Neuron (in vitro differentiated cells): ENCODE measurements around the gene TSKU.
"Not testable (repeated sequence)": the region's sequence is repeated elsewhere in the genome, so short reads cannot be mapped to it uniquely, and the experiment has no call there.

ENCODE experiments used
- H2AFZ ChIP-seq: one replicate; pipeline ENCODE4 v1.6.1; 2013; ENCODE audit warnings: low read depth, mild to moderate bottlenecking, inconsistent platforms, low read length, moderate library complexity
- H3K27me3 ChIP-seq: one replicate; pipeline ENCODE4 v1.6.1; 2013; ENCODE audit warnings: low read length; ENCODE audit not compliant: insufficient read depth
- H3K36me3 ChIP-seq: one replicate; pipeline ENCODE4 v1.6.1; 2013; ENCODE audit warnings: low read length; ENCODE audit not compliant: insufficient read depth
- H3K4me1 ChIP-seq: one replicate; pipeline ENCODE4 v1.6.1; 2013; ENCODE audit warnings: low read length; ENCODE audit not compliant: insufficient read depth
- H3K4me3 ChIP-seq: 2 replicates; pipeline ENCODE4 v1.5.1; 2013; ENCODE audit warnings: mild to moderate bottlenecking, low read length, moderate library complexity
- H3K9me3 ChIP-seq: one replicate; pipeline ENCODE4 v1.6.1; 2013; ENCODE audit warnings: low read length

The TSKU gene, protein sequence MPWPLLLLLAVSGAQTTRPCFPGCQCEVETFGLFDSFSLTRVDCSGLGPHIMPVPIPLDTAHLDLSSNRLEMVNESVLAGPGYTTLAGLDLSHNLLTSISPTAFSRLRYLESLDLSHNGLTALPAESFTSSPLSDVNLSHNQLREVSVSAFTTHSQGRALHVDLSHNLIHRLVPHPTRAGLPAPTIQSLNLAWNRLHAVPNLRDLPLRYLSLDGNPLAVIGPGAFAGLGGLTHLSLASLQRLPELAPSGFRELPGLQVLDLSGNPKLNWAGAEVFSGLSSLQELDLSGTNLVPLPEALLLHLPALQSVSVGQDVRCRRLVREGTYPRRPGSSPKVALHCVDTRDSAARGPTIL

DNA sequence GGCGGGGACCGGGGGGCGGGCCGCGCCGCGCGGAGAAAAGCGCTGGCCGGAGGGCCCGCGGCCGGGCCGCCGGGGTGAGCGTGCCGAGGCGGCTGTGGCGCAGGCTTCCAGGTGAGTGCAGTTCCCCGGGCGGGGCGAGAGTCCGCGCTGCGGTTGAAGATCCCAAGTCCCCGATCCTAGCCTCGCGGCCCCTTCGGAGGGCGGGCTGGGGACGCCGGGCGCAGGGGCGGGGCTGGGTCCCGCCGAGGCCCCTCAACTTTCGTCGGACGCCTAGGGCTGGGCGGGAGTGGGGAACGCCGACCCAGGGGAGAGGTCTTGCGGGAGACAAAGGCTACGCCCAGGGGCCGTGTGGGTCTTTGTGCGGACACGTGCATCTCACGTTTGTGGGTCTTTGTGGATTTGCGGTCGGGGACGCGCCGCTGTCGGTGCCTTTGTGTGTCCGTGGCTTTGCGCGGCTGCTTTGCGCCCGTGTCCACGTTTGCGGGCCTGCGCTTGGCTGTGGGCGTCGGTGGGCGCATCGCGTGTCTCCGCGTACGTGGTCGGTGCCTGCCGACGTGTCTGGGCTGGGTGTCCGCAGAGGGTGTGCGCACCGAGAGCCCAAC lies at the start of gene TSKU:
Gene TSKU (plus strand): TSS at position 63 of the 602 bp plus-strand sequence. CDS start 12,261 bp downstream, outside the sequence.
- Histone ChIP-seq H3K9me3 (peaks cover 4% of the 10 kb centered on the region), H3K27me3 (no peaks in the 10 kb centered on the region), H3K4me3 (peak within 1 kb of the TSS; percentile 96), H3K4me1 (peaks cover 23% of the 10 kb centered on the region), H3K36me3 (peaks cover 8% of the 10 kb centered on the region), H2AFZ (peak within 1 kb of the TSS; percentile 43)

DNA sequence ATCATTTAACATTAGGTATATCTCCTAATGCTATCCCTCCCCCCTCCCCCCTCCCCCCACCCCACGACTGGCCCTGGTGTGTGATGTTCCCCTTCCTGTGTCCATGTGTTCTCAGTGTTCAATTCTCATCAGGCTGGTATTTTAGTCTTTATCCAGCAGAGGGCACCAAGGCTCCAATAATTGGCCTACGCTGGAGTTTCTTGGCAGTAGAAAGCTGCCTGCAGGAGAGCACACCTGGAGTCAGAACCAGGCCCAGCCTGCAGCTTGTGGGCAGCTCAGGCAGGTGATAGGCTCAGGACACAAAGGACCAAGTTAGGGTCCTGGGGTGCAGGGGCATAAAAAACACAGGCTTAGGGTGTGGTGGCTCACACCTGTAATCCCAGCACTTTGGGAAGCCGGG lies 49.2 kb upstream of the TSKU start:
- not testable (repeated sequence) for H2AFZ ChIP-seq, H3K27me3 ChIP-seq, H3K9me3 ChIP-seq, H3K36me3 ChIP-seq, H3K4me3 ChIP-seq
- peaks cover 26% of the 10 kb centered on the region for H3K4me1 ChIP-seq

DNA sequence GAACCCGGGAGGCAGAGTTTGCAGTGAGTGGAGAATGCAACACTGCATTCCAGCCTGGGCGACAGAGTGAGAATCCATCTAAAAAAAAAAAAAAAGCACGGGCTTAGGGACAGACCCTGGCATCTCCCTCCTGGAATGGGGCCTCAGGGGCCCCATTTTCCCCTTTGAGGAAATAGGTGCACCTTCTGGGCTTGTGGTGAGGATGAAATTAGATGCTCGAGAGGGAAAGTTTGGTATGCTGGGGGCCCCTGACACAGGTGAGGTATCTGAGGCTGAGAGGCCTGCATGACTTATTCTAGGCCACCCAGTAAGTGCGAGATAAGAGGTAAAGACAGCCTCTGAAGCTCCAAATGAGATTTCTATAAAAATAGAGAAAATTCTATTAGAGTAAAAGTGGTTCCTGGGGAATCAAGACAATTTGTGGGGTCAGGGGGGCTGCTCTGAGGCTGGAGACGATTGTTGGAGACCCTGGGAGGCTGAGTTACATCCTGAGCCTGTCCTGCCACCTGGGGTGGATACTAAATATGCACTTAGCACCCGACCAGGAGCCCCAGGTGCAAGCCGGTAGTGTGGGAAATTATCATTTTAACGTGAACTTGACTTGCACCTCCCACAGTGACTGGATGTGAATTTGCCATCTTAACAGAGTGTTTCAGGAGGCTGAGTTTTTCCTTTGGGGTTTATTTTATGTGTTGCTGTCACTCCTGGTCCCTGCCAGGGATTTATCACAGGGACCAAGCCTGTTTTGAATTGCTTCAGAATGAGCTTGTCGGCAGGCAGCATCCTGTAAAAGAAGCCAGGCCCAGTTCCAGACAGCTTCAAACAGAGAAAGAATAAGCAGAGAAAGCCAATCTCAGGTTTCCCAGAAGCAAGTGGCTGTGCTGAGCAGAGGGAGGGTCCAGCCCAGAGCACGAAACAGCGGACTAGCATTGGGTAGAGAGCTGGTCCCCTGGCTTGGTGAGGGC lies 48.4 kb upstream of the TSKU start:
- H3K9me3 ChIP-seq, result no peaks in the 10 kb centered on the region
- H3K27me3 ChIP-seq, result no peaks in the 10 kb centered on the region
- H3K36me3 ChIP-seq, result no peaks in the 10 kb centered on the region
- peaks cover 26% of the 10 kb centered on the region for H3K4me1 ChIP-seq
- H2AFZ ChIP-seq, result peak overlapping the region; percentile 86
- no peak overlapping the region for H3K4me3 ChIP-seq

DNA sequence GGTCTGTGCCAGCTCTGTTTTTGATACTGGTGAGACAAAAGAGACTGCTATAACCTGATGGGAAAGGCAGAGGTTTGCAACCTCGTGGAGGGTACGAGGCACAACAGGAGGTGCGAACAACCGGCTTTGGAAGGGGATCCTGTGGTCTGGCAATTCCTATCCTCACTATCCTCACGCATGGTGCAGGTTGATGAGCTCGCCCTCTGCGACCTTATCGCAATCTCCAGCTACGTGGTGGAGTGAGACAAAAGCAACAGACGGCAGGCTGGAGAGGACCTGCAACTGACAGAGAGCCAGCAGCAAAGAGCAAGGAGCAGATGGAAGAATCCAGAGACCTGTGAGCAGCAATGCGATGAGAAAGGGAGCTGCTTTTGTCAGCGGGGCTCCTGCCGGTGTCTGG lies 47.3 kb upstream of the TSKU start:
- H3K4me3 ChIP-seq, result no peak overlapping the region
- no peak overlapping the region for H2AFZ ChIP-seq
- H3K27me3 ChIP-seq, result no peaks in the 10 kb centered on the region
- H3K36me3 ChIP-seq, result no peaks in the 10 kb centered on the region
- peaks cover 26% of the 10 kb centered on the region for H3K4me1 ChIP-seq
- no peaks in the 10 kb centered on the region for H3K9me3 ChIP-seq

DNA sequence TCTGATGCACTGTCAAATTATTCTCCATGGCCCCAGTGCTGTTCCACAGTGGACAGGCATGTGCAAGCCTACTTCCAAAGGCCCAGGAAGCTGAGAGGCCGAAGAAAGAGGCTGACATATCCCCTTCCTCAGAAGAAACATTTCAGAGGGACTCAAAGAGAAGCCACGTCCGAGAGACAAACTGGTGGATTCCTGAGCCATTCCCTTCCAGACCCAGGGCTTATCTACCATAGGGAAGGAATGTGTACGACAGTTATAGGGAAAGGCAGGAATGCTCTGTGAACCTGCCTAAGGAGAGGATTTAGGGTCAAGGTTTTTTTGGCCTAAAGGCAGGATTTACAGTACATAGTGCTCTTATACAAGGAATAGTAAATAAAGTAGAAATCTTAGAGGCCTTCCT lies 46.9 kb upstream of the TSKU start:
- Histone ChIP-seq H3K36me3 (no peaks in the 10 kb centered on the region), H3K4me1 (peaks cover 26% of the 10 kb centered on the region), H3K9me3 (no peaks in the 10 kb centered on the region), H3K4me3 (no peak overlapping the region), H3K27me3 (no peaks in the 10 kb centered on the region), H2AFZ (no peak overlapping the region)

DNA sequence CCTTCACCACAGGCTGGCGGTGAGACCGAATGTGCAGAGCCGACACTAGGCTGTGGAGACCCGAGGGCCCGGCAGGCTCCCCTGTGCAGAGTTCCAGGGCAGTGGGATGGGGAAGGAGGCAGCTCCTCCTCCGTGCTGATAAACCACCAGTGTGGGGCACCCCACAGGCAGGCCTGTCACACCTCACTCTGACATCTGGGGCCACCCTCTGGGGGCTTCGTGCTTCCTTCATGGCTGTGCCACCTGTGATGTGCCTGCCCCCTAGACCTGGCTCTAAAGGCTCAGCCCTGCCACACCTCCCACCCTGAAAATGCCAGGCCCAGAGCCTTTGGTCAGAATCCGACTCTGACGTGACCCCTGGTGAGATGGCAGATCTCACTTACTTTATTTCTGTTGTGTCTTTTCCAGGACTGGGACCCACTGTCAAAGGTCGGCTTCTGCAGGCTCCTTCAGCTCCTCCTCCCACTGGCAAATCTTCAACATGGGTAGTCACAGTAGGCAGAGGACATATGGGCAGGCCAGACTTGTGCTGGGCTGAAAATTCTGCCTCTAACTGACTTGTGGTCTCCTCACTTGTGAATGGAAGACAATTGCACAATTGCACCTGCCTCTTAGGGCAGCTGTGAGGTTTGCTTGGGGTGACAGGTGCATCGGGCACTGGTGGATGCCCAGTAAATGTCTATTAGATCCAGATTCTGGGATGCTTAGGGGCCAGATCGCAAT lies 46.2 kb upstream of the TSKU start:
- Histone ChIP-seq H3K9me3 (no peaks in the 10 kb centered on the region), H3K4me3 (no peak overlapping the region), H3K4me1 (peaks cover 26% of the 10 kb centered on the region), H2AFZ (no peak overlapping the region), H3K36me3 (no peaks in the 10 kb centered on the region), H3K27me3 (no peaks in the 10 kb centered on the region)

DNA sequence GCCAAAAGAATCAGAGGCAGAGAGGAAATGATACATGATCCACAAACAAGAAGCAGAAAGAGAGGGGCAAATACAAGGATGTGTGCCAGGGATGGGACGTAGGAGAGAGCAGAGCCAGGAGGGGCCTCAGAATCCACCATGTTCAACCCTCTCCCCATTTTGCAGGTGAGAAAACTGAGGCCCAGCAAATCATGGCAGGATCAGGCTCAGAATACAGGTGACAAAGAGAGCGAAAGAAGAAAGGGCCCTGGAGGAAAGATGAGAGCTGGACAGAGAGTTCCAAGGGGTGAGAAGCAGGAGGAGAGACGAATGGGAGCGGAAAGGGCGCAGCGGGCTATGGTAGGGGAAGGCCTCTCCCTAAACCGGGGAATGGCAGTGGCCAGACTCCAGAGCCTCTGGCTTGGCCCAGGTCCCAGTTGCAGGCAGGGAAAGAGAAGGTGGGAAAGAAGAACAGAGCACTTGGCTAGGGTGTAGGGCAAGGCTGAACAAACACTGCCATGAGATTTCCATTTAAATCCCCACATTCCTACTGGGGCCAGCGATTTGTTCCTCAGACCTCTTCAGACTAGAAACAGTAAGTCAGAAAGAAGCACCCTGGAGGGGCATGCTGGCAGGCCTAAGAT lies 44.4 kb upstream of the TSKU start:
- Histone ChIP-seq H3K36me3 (no peaks in the 10 kb centered on the region), H3K27me3 (peaks cover 2% of the 10 kb centered on the region), H3K9me3 (no peaks in the 10 kb centered on the region)

DNA sequence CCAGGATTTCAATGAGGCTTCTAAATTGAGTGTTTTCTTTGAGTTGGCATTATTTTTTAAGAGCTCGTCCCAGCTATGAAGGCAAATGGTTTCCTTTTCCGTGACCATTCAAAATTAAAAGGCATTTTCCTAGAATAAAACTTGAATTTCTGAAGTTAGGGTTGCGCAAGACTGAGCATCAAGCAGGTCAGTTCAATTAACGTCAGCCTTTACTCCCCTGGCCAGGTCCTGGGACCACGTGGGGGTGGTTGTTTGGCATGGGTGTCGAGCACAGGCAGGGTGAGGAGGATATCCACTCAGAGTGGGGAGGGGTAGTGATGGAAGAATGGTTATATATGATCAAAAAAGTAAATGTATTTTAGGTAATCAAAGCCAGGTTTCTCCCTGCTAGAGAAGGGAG lies 43.4 kb upstream of the TSKU start:
- H2AFZ ChIP-seq, result no peak overlapping the region
- no peak overlapping the region for H3K4me3 ChIP-seq
- H3K4me1 ChIP-seq, result peaks cover 20% of the 10 kb centered on the region
- peaks cover 2% of the 10 kb centered on the region for H3K27me3 ChIP-seq
- H3K36me3 ChIP-seq, result no peaks in the 10 kb centered on the region
- no peaks in the 10 kb centered on the region for H3K9me3 ChIP-seq

More for the DNA sequence above, 44.4 kb upstream of the TSKU start:
- Histone ChIP-seq H3K4me3 (no peak overlapping the region), H3K4me1 (peaks cover 26% of the 10 kb centered on the region), H2AFZ (no peak overlapping the region)

DNA sequence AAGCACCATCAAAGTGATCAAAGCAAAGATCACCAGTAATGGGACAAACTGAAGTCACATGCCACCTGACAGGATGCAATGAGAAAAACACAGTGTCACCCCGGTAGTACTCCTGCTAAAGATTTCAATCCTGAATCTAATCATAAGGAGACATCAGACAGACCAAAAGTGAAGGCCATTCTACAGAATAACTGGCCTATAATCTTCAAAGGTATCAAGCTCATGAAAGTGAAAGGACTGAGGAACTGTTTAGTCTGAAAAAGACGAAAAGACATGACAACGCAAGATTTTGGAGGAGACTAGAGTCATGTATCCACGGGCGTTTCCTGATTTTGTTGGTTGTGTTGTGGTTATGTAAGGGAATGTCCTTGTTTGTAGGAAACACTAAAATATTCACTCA lies 42.4 kb upstream of the TSKU start:
- Histone ChIP-seq H3K4me3 (no peak overlapping the region), H3K36me3 (no peaks in the 10 kb centered on the region), H2AFZ (no peak overlapping the region), H3K27me3 (peaks cover 2% of the 10 kb centered on the region), H3K4me1 (peaks cover 11% of the 10 kb centered on the region), H3K9me3 (no peaks in the 10 kb centered on the region)

DNA sequence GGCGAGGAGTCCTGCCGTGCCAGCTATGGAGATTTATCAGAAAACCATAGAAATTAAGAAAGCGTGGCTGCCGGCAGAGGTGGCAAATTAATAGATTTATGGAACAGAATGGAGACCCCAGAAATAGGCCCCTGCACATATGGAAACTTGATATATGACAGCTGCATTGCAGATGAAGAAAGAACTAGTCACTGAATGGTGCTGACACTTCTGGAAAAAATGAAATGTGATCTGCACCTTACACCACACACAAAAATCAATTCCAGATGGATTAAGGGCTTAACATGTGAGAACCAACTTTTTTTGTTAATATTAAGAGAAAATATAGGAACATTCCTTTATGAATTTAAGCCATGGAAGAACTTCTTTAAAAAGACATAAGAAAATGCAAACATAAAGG lies 40.3 kb upstream of the TSKU start:
- no peaks in the 10 kb centered on the region for H3K9me3 ChIP-seq

DNA sequence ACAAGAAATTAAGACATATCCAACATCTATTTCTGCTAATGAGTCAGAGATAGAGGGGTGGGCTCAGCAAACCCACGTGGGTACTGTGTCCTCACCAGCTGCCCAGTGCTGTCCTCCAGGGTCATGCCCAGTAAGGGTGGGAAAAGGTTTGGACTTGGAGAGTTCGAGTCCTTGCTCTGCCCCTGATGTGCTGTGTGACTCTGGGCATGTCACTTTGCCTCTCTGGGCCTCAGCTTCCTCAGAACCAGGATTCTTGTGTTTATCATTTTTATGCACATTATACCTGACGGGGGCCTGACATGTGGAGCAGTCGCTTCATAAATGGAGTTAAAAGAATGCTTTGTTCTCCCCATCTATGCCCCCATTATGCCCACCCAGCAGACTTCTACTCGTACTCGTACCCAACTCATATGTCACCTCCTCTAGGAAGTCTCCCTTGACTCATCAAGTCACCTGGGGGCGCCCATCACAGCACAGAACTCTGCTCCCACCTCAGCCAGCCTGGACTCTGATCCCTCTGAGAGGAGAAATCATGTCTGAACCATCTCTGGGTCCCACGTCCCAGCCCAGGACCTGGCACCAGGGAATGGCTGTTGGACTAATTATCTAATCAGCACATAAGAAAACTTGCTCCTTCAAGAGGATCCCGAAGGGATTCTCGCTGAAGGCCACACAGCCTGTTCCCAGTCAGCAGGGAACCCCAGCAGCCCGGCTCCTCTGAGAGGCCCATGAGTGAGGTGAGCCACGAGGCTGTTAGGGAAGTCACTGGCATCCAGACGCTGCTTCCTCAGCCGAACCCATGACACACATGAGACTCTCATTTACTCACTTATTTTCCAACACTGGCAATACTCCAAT lies 38.7 kb upstream of the TSKU start:
- Histone ChIP-seq H3K27me3 (peaks cover 7% of the 10 kb centered on the region), H2AFZ (no peak overlapping the region), H3K4me3 (no peak overlapping the region), H3K9me3 (no peaks in the 10 kb centered on the region), H3K36me3 (no peaks in the 10 kb centered on the region), H3K4me1 (no peaks in the 10 kb centered on the region)

More for the DNA sequence above, 40.3 kb upstream of the TSKU start:
- no peaks in the 10 kb centered on the region for H3K36me3 ChIP-seq
- no peak overlapping the region for H2AFZ ChIP-seq
- H3K4me3 ChIP-seq, result no peak overlapping the region
- peaks cover 7% of the 10 kb centered on the region for H3K27me3 ChIP-seq
- H3K4me1 ChIP-seq, result no peaks in the 10 kb centered on the region

DNA sequence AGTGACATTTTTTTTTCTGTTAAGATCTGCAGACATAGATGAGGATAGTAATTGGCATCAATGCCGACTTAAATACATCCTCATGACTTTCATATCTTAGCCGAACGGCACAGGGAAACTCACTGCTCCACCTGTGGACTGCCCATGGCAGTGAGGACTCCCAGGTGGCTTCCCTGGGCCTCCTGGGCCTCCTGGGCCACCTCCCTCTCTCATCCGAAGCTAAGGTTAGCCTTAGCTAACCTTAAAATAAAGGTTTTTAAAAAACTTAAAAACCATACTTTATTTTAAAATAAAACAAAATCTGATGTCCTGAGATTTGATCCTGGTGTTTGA lies 38.1 kb upstream of the TSKU start:
- Histone ChIP-seq H2AFZ (no peak overlapping the region), H3K9me3 (no peaks in the 10 kb centered on the region), H3K4me1 (no peaks in the 10 kb centered on the region), H3K36me3 (no peaks in the 10 kb centered on the region), H3K4me3 (no peak overlapping the region), H3K27me3 (peaks cover 7% of the 10 kb centered on the region)
